HepG2 (cell line): ENCODE results near the gene WDR19. TPM values are rescaled to one million over a fixed set of nuclear protein-coding genes. Genes with fewer than 3 reads are reported as not detected.

Experiments used
- ATAC-seq: fragments of 200-7000 bp; cut with Tn5 transposase; 3 replicates; pipeline ENCODE4 v1.9.1; 2020; ENCODE audit warnings: mild to moderate bottlenecking, moderate library complexity
- BruUV-seq: library from RNA; stranded (reverse); fragments of 400-500 nt; replicated peaks from 2 replicates; lab custom pipeline; 2021; lab: Mats Ljungman, UMichigan
- CTCF ChIA-PET: fragments of 300-600 bp; formaldehyde crosslinking; extraction: SDS; loops from one replicate; lab custom pipeline; 2021; ENCODE audit warnings: low total read pairs, inconsistent platforms, low intra/inter-chr PET ratio; lab: Yijun Ruan, JAX
- POLR2A ChIA-PET: fragments of 350-600 bp; sonication (Branson Sonifier 250); formaldehyde crosslinking; loops from one replicate; lab custom pipeline; 2020; ENCODE audit warnings: antibody characterized with exemption, inconsistent platforms; lab: Yijun Ruan, JAX
- DNase-seq: peaks from one replicate; pipeline ENCODE4 v3.0.0-alpha.2; 2015; ENCODE audit warnings: low spot score
- FAIRE-seq: peaks from 3 replicates; lab custom pipeline; 2011; peaks lifted over from hg19 to GRCh38; lab: Jason Lieb, UNC
- H2AFZ ChIP-seq: one replicate; pipeline ENCODE4 v1.6.1; 2011; ENCODE audit warnings: low read length, inconsistent platforms
- H3K27ac ChIP-seq: fragments of 300-600 bp; 3 replicates; pipeline ENCODE4 v1.8.0; 2011; ENCODE audit warnings: mixed run types, mild to moderate bottlenecking, mixed read lengths, low read length, inconsistent platforms; ENCODE audit not compliant: insufficient read depth; ENCODE audit errors: extremely low read length
- H3K27me3 ChIP-seq, 2 experiments: fragments of 200-600 bp in 1 of 2; 2 replicates in 1 of 2; 3 replicates in 1 of 2; pipeline versions ENCODE4 v1.6.0 to v1.8.0; 2011; ENCODE audit warnings: low read length in 2 of 2, mild to moderate bottlenecking in 2 of 2, moderate library complexity in 2 of 2, inconsistent platforms in 1 of 2; ENCODE audit not compliant: insufficient read depth in 2 of 2, control insufficient read depth in 1 of 2
- H3K36me3 ChIP-seq, 2 experiments: fragments of 200-600 bp in 1 of 2; replicated peaks in 1 of 2; 2 replicates in 1 of 2; 3 replicates in 1 of 2; pipeline versions ENCODE4 v1.5.1 to v1.8.0; 2011; ENCODE audit warnings: low read length in 2 of 2, inconsistent platforms in 1 of 2; ENCODE audit not compliant: insufficient read depth in 2 of 2, control insufficient read depth in 1 of 2
- H3K4me1 ChIP-seq: 2 replicates; pipeline ENCODE4 v1.5.1; 2012; ENCODE audit warnings: low read length, inconsistent platforms; ENCODE audit not compliant: insufficient read depth
- H3K4me2 ChIP-seq: 2 replicates; pipeline ENCODE4 v1.6.0; 2011; ENCODE audit warnings: low read depth, low read length, inconsistent platforms
- H3K4me3 ChIP-seq, 3 experiments: fragments of 200-600 bp in 1 of 3; sonication (generic), shearing (Covaris generic) in 1 of 3; replicated peaks in 1 of 3; 2 replicates each; pipeline ENCODE4 v1.5.1; 2011 to 2016; ENCODE audit warnings: low read length in 3 of 3, inconsistent platforms in 2 of 3, low read depth in 2 of 3, mild to moderate bottlenecking in 2 of 3, control low read depth in 1 of 3, mixed read lengths in 1 of 3; ENCODE audit not compliant: insufficient read depth in 1 of 3
- H3K79me2 ChIP-seq: one replicate; pipeline ENCODE4 v1.6.1; 2011; ENCODE audit warnings: low read length, inconsistent platforms; ENCODE audit not compliant: insufficient read depth
- H3K9ac ChIP-seq: 2 replicates; pipeline ENCODE4 v1.6.0; 2011; ENCODE audit warnings: mild to moderate bottlenecking, low read depth, low read length, inconsistent platforms; ENCODE audit not compliant: insufficient read depth
- H3K9me3 ChIP-seq: 2 replicates; pipeline ENCODE4 v1.5.1; 2012; ENCODE audit warnings: mild to moderate bottlenecking, low read length
- H4K20me1 ChIP-seq: 2 replicates; pipeline ENCODE4 v1.6.0; 2011; ENCODE audit warnings: inconsistent platforms, mild to moderate bottlenecking, low read length, moderate library complexity; ENCODE audit not compliant: insufficient read depth
- CHD2 ChIP-seq: IDR thresholded peaks from 2 replicates; pipeline ENCODE4 v1.6.1; 2011; ENCODE audit warnings: low read depth, low read length, improper control_type of control experiment
- E2F1 ChIP-seq: sonication (generic); formaldehyde crosslinking; IDR thresholded peaks from 2 replicates; pipeline ENCODE4 v1.5.0; 2020; ENCODE audit warnings: missing genetic modification reagents
- EHMT2 ChIP-seq: fragments of 200-600 bp; sonication (generic); IDR thresholded peaks from 2 replicates; pipeline ENCODE4 v1.7.0; 2017; ENCODE audit warnings: antibody characterized with exemption, low read depth, low read length, borderline replicate concordance
- ELK4 ChIP-seq: sonication (generic); formaldehyde crosslinking; IDR thresholded peaks from 2 replicates; pipeline ENCODE4 v1.9.0; 2021; ENCODE audit warnings: missing genetic modification reagents, borderline replicate concordance
- FOXA1 ChIP-seq, 2 experiments: fragments of 450-650 bp in 1 of 2; sonication (generic) in 1 of 2; formaldehyde crosslinking in 1 of 2; IDR thresholded peaks; 2 replicates each; pipeline versions ENCODE4 v1.4.0 to v1.6.1; 2016 to 2020; ENCODE audit warnings: missing genetic modification reagents in 1 of 2
- MAFF ChIP-seq: IDR thresholded peaks from 2 replicates; pipeline ENCODE4 v1.6.1; 2011; ENCODE audit warnings: low read depth, low read length, improper control_type of control experiment
- NR2F1 ChIP-seq, 2 experiments: fragments of 450-650 bp in 1 of 2; formaldehyde crosslinking in 1 of 2; IDR thresholded peaks; 2 replicates each; pipeline versions ENCODE4 v1.5.0 to v1.6.1; 2016 to 2020; ENCODE audit warnings: mild to moderate bottlenecking in 1 of 2, missing compliant biosample characterization in 1 of 2, missing genetic modification reagents in 1 of 2, moderate library complexity in 1 of 2
- NR2F6 ChIP-seq, 2 experiments: IDR thresholded peaks; 2 replicates each; pipeline ENCODE4 v1.6.1; 2016; ENCODE audit warnings: antibody characterized with exemption in 1 of 2, mild to moderate bottlenecking in 1 of 2
- PAXIP1 ChIP-seq: sonication (generic); formaldehyde crosslinking; conservative IDR thresholded peaks from 2 replicates; pipeline ENCODE4 v1.4.0; 2020; ENCODE audit warnings: mild to moderate bottlenecking, missing genetic modification reagents, moderate library complexity
- PCBP2 ChIP-seq: fragments of 200-400 bp; formaldehyde crosslinking; optimal IDR thresholded peaks from 2 replicates; pipeline ENCODE3; 2018; ENCODE audit warnings: low read length, low read depth; ENCODE audit not compliant: poor library complexity, severe bottlenecking
- POGZ ChIP-seq: sonication (generic); formaldehyde crosslinking; IDR thresholded peaks from 2 replicates; pipeline ENCODE4 v1.4.0; 2020; ENCODE audit warnings: mild to moderate bottlenecking, missing genetic modification reagents
- SMARCC2 ChIP-seq: fragments of 450-650 bp; IDR thresholded peaks from 2 replicates; pipeline ENCODE4 v1.6.1; 2017; ENCODE audit warnings: antibody characterized with exemption, mild to moderate bottlenecking
- SOX5 ChIP-seq: IDR thresholded peaks from 2 replicates; pipeline ENCODE4 v1.6.1; 2016; ENCODE audit warnings: borderline replicate concordance
- TBP ChIP-seq: sonication (generic); formaldehyde crosslinking; IDR thresholded peaks from 2 replicates; pipeline ENCODE4 v1.5.0; 2020; ENCODE audit warnings: missing genetic modification reagents
- THAP11 ChIP-seq: IDR thresholded peaks from 2 replicates; pipeline ENCODE4 v1.6.1; 2016; ENCODE audit warnings: missing biosample characterization, missing genetic modification reagents
- ZFX ChIP-seq: sonication (generic); formaldehyde crosslinking; IDR thresholded peaks from 2 replicates; pipeline ENCODE4 v1.4.0; 2020; ENCODE audit warnings: mild to moderate bottlenecking, low read depth, missing genetic modification reagents, moderate library complexity
- ZMYM4 ChIP-seq: sonication (generic); formaldehyde crosslinking; IDR thresholded peaks from 2 replicates; pipeline ENCODE4 v1.8.1; 2023; ENCODE audit warnings: mild to moderate bottlenecking, missing genetic modification reagents
- ZNF138 ChIP-seq: sonication (generic); formaldehyde crosslinking; IDR thresholded peaks from 2 replicates; pipeline ENCODE4 v1.5.0; 2020; ENCODE audit warnings: mild to moderate bottlenecking, low read depth, missing genetic modification reagents
- ZNF619 ChIP-seq: sonication (generic); formaldehyde crosslinking; IDR thresholded peaks from 2 replicates; pipeline ENCODE4 v1.4.0; 2020; ENCODE audit warnings: mild to moderate bottlenecking, missing genetic modification reagents
- ZNF839 ChIP-seq: sonication (generic); formaldehyde crosslinking; IDR thresholded peaks from 2 replicates; pipeline ENCODE4 v1.4.0; 2020; ENCODE audit warnings: missing genetic modification reagents, mild to moderate bottlenecking, borderline replicate concordance
- ZNF878 ChIP-seq: sonication (generic); formaldehyde crosslinking; IDR thresholded peaks from 2 replicates; pipeline ENCODE4 v1.8.1; 2023; ENCODE audit warnings: mild to moderate bottlenecking, missing genetic modification reagents, moderate library complexity
- whole genome bisulfite sequencing: methylation state at CpG from one replicate; pipeline ENCODE4 v1.1.6; 2017; ENCODE audit warnings: low lambda C conversion rate; 5-methylcytosine and 5-hydroxymethylcytosine counted together
- in situ Hi-C: cut with HindIII; loops from 2 replicates; pipeline ENCODE4 v1.10.0; 2017; ENCODE audit warnings: low pct_unique_long_range_greater_than_20kb; ENCODE audit not compliant: extremely low pct_ligation_motif_present
- intact Hi-C: fragments of 100-400 bp; cut with micrococcal nuclease; formaldehyde crosslinking; loops from one replicate; pipeline ENCODE4 v1.10.0; 2022; ENCODE audit not compliant: unreplicated experiment
- polyA plus RNA-seq, 8 experiments: library from polyadenylated mRNA; depleted of rRNA in 3 of 8; stranded (reverse) in 7 of 8; unstranded in 1 of 8; fragments of >200 nt; fragmentation: Illumina TruSeq in 4 of 8; extraction: Trizol in 4 of 8; gene quantifications; 2 replicates each; pipeline versions ENCODE4 v1.2.1 to v1.2.3, GENCODE V29; 2011 to 2016; ENCODE audit warnings: low read depth in 4 of 8, missing spikeins in 1 of 8, mixed read lengths in 1 of 8; ENCODE audit not compliant: insufficient read depth in 1 of 8
- total RNA-seq, 5 experiments: library from RNA; depleted of rRNA; stranded (reverse); fragments of >200 nt; fragmentation: Illumina TruSeq; extraction: Trizol; gene quantifications; 2 replicates each; pipeline ENCODE4 v1.2.3, GENCODE V29; 2016; ENCODE audit warnings: low read depth in 1 of 5

The WDR19 gene
- total and polyA plus RNA-seq, 2 of the 13 experiments (the other 11 are each of a cell fraction or from before 2014, with no cell fraction given), result 22.9 to 34.1 TPM

GRCh38 chr4:39233114-39233513, 50.8 kb downstream of the WDR19 start:
- no peaks in the 10 kb centered on the region for H3K36me3 ChIP-seq
- no peaks in the 10 kb centered on the region for H3K27me3 ChIP-seq
- in situ Hi-C loops (no loop called here), intact Hi-C loops (no loop called here)
- ChIA-PET CTCF (no interaction called here), POLR2A (interaction anchor here (1.1 kb wide), 1 partner anchor 108 kb away, joined by 3 read pairs; no protein-coding TSS in a partner anchor)
- DNase-seq, result peak; percentile 39
- H3K4me3 ChIP-seq, result no peak overlapping the region
- peak; percentile 93 for ATAC-seq
- no TSS peak for BruUV-seq
- no peaks in the 10 kb centered on the region for H4K20me1 ChIP-seq
- H3K79me2 ChIP-seq, result no peaks in the 10 kb centered on the region
- H3K27ac ChIP-seq, result peak overlapping the region; percentile 10
- 50% methylated on average over 2 of the region's 2 CpGs for WGBS
- 0 out of 2 replicates have a peak overlapping the region, but pooled peaks have one; percentile 10 for H3K4me2 ChIP-seq
- H3K9ac ChIP-seq, result no peak overlapping the region
- H3K4me1 ChIP-seq, result peaks cover 49% of the 10 kb centered on the region
- FAIRE-seq, result no peak
- H3K9me3 ChIP-seq, result no peaks in the 10 kb centered on the region
- no peak overlapping the region for H2AFZ ChIP-seq
- TF ChIP-seq PCBP2, result no peak
- no peak for TF ChIP-seq NR2F6 (IDR thresholded peaks at IDR 0.05)
- TF ChIP-seq NR2F6 (CRISPR knock-in tag; IDR thresholded peaks at IDR 0.05), result peak; percentile 21; the same call in 1 of the 2 replicates
- TF ChIP-seq CHD2, result no peak
- no peak for TF ChIP-seq ZNF138 (CRISPR knock-in tag)
- TF ChIP-seq EHMT2, result no peak
- no peak for TF ChIP-seq ZNF619 (CRISPR knock-in tag)
- TF ChIP-seq ZFX (CRISPR knock-in tag), result peak; percentile 53
- TF ChIP-seq TBP (CRISPR knock-in tag), result no peak
- no peak for TF ChIP-seq POGZ (CRISPR knock-in tag)
- TF ChIP-seq NR2F1 (CRISPR knock-in tag; IDR thresholded peaks at IDR 0.05), result 0 out of 4 replicates have a peak, but pooled peaks of 1 of the 2 experiments have one; percentile 26
- TF ChIP-seq SOX5, result no peak
- TF ChIP-seq MAFF, result no peak
- TF ChIP-seq ZNF839, result no peak
- 0 out of 2 replicates have a peak, but pooled peaks have one; percentile 31 for TF ChIP-seq ZMYM4
- TF ChIP-seq FOXA1 (IDR thresholded peaks at IDR 0.05), result no peak
- no peak for TF ChIP-seq FOXA1 (CRISPR knock-in tag; IDR thresholded peaks at IDR 0.05)
- no peak for TF ChIP-seq THAP11 (CRISPR knock-in tag)
- no peak for TF ChIP-seq ZNF878
- TF ChIP-seq SMARCC2, result no peak
- TF ChIP-seq PAXIP1 (CRISPR knock-in tag), result peak; percentile 49
- TF ChIP-seq ELK4 (CRISPR knock-in tag), result no peak
- no peak for TF ChIP-seq E2F1 (CRISPR knock-in tag)
